K562 (cell line): ENCODE measurements around the gene CD300LD. TPM values are rescaled to one million over a fixed set of nuclear protein-coding genes. Genes with fewer than 3 reads are reported as not detected.

Source experiments
- CC2D1A ChIP-seq: fragments of 450-650 bp; IDR thresholded peaks from 2 replicates; pipeline ENCODE4 v1.6.1; 2017; ENCODE audit warnings: mild to moderate bottlenecking
- FOXA3 ChIP-seq, 2 experiments: fragments of 450-650 bp in 1 of 2; sonication (generic) in 1 of 2; formaldehyde crosslinking; IDR thresholded peaks in 1 of 2; conservative IDR thresholded peaks in 1 of 2; 2 replicates each; pipeline versions ENCODE4 v1.4.0 to v1.8.0; 2020 to 2022; ENCODE audit warnings: mild to moderate bottlenecking in 2 of 2, missing genetic modification reagents in 1 of 2
- FOXJ2 ChIP-seq: fragments of 200-800 bp; sonication (Bioruptor generic); IDR thresholded peaks from 2 replicates; pipeline ENCODE4 v1.6.1; 2016; ENCODE audit warnings: missing genetic modification characterization, missing compliant biosample characterization
- NFE2 ChIP-seq: IDR thresholded peaks from 2 replicates; pipeline ENCODE4 v1.6.1; 2014; ENCODE audit warnings: antibody characterized with exemption, low read depth
- RFX7 ChIP-seq: fragments of 250-450 bp; sonication (Bioruptor Pico); IDR thresholded peaks from 2 replicates; pipeline ENCODE4 v1.5.1; 2021; ENCODE audit warnings: mild to moderate bottlenecking
- ZKSCAN1 ChIP-seq: fragments of 150-350 bp; IDR thresholded peaks from 2 replicates; pipeline ENCODE4 v1.6.1; 2016; ENCODE audit warnings: low read depth, low read length
- ZNF140 ChIP-seq: fragments of 250-450 bp; sonication (Bioruptor Pico); IDR thresholded peaks from 2 replicates; pipeline ENCODE4 v1.8.0; 2021; ENCODE audit warnings: moderate library complexity, mild to moderate bottlenecking, inconsistent platforms
- ZNF561 ChIP-seq: fragments of 450-650 bp; formaldehyde crosslinking; conservative IDR thresholded peaks from 2 replicates; pipeline ENCODE4 v1.4.0; 2020; ENCODE audit warnings: mild to moderate bottlenecking, moderate library complexity
- polyA plus RNA-seq, 8 experiments: library from polyadenylated mRNA; depleted of rRNA in 4 of 8; stranded (reverse) in 5 of 8; unstranded in 3 of 8; fragments of >200 nt; fragmentation: Nextera tagmentation in 2 of 8; fragmentation: Illumina TruSeq in 1 of 8; extraction: Ambion mirVana in 2 of 8; extraction: Trizol in 1 of 8; gene quantifications; 2 replicates each; pipeline versions ENCODE4 v1.2.1 to v1.2.3, GENCODE V29; 2011 to 2014; ENCODE audit warnings: inconsistent platforms in 1 of 8, missing spikeins in 1 of 8
- total RNA-seq, 7 experiments: library from RNA; depleted of rRNA in 6 of 7; stranded (reverse); fragments of >200 nt in 6 of 7; fragmentation: Illumina TruSeq in 2 of 7; extraction: Trizol in 2 of 7; gene quantifications; 2 replicates each; pipeline versions ENCODE4 v1.2.1 to v1.2.3, GENCODE V29; 2011 to 2021; ENCODE audit warnings: low replicate concordance in 1 of 7
- TF ChIP-seq, protein P1 (sequence below), 2 experiments: fragments of 450-650 bp in 1 of 2; IDR thresholded peaks; 2 replicates each; pipeline ENCODE4 v1.6.1; 2011 to 2017; ENCODE audit warnings: low read depth in 2 of 2, antibody characterized with exemption in 1 of 2, borderline replicate concordance in 1 of 2, low read length in 1 of 2, mild to moderate bottlenecking in 1 of 2, mixed read lengths in 1 of 2; ENCODE audit not compliant: control insufficient read depth in 1 of 2
- TF ChIP-seq, protein P2 (sequence below): fragments of 250-450 bp; sonication (Bioruptor Pico); IDR thresholded peaks from 2 replicates; pipeline ENCODE4 v1.6.1; 2021; ENCODE audit warnings: mild to moderate bottlenecking

The CD300LD gene
- total and polyA plus RNA-seq, 9 of the 15 experiments (the other 6 are each of a cell fraction or from before 2014, with no cell fraction given), result not detected

DNA sequence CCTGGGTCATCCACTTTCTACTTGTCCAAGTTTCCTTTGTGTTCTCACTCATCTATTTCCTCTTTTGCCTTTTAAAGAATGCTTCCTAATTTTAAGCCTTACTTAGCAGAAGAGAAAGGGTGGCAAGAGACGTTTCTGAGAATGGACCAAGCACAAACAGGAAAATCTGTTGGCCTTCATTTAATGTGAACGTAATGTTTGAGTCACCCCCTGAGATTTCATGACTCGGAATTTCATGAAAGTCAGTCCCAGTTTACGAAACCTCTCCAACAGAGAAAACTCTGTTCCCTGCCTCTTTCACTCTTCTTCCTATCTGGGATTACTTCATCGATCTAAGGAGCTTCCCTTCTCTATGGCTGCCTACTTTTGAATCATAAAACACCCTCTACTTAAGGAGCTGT is 31.6 kb upstream of the CD300LD start, which contains the start of gene CD300E (continued):
- TF ChIP-seq NFE2, result no peak
- TF ChIP-seq, protein P1, sequence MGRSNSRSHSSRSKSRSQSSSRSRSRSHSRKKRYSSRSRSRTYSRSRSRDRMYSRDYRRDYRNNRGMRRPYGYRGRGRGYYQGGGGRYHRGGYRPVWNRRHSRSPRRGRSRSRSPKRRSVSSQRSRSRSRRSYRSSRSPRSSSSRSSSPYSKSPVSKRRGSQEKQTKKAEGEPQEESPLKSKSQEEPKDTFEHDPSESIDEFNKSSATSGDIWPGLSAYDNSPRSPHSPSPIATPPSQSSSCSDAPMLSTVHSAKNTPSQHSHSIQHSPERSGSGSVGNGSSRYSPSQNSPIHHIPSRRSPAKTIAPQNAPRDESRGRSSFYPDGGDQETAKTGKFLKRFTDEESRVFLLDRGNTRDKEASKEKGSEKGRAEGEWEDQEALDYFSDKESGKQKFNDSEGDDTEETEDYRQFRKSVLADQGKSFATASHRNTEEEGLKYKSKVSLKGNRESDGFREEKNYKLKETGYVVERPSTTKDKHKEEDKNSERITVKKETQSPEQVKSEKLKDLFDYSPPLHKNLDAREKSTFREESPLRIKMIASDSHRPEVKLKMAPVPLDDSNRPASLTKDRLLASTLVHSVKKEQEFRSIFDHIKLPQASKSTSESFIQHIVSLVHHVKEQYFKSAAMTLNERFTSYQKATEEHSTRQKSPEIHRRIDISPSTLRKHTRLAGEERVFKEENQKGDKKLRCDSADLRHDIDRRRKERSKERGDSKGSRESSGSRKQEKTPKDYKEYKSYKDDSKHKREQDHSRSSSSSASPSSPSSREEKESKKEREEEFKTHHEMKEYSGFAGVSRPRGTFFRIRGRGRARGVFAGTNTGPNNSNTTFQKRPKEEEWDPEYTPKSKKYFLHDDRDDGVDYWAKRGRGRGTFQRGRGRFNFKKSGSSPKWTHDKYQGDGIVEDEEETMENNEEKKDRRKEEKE (IDR thresholded peaks at IDR 0.05; ENCODE audit: borderline replicate concordance in 1 of 2, control insufficient read depth in 1 of 2, low read depth in 2 of 2, low read length in 1 of 2), result no peak
- no peak for TF ChIP-seq ZNF140
- no peak for TF ChIP-seq CC2D1A
- TF ChIP-seq, protein P2, sequence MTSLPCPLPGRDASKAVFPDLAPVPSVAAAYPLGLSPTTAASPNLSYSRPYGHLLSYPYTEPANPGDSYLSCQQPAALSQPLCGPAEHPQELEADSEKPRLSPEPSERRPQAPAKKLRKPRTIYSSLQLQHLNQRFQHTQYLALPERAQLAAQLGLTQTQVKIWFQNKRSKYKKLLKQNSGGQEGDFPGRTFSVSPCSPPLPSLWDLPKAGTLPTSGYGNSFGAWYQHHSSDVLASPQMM (CRISPR knock-in tag), result no peak
- no peak for TF ChIP-seq ZNF561 (CRISPR knock-in tag)
- no peak for TF ChIP-seq ZKSCAN1
- no peak for TF ChIP-seq FOXA3 (CRISPR knock-in tag; conservative IDR thresholded peaks at IDR 0.05 in 1 of 2, IDR thresholded peaks at IDR 0.05 in 1 of 2)
- TF ChIP-seq FOXJ2 (tag), result no peak
- no peak for TF ChIP-seq RFX7 (CRISPR knock-in tag)
